HG03139 (cell line): ENCODE measurements around the gene ACTN3.
A peak's percentile ranks its signal among the peaks of the same experiment; 100 is the strongest.
"Not testable (repeated sequence)": the region's sequence is repeated elsewhere in the genome, so short reads cannot be mapped to it uniquely, and the experiment has no call there.

Experiments
- ATAC-seq: cut with Tn5 transposase; IDR thresholded peaks from one replicate; pipeline ENCODE4 v1.9.1; 2021; ENCODE audit not compliant: unreplicated experiment

Gene ACTN3

GRCh38 chr11:66564538-66564937 is 17.8 kb downstream of the ACTN3 start:
- ATAC-seq = no peak

- ATAC-seq = no peak
Measured at GRCh38 chr11:66564984-66565383, 18.3 kb downstream of the ACTN3 start.

GRCh38 chr11:66566221-66566620 is 19.5 kb downstream of the ACTN3 start:
- ATAC-seq = no peak

- no peak for ATAC-seq
Measured at GRCh38 chr11:66567787-66568123, 21.1 kb downstream of the ACTN3 start.

GRCh38 chr11:66568124-66568916 is 21.6 kb downstream of the ACTN3 start, which contains the start of gene CTSF:
Gene CTSF (minus strand): TSS chr11:66568606. CDS start chr11:66568486, 120 bp downstream.
- ATAC-seq = no peak

GRCh38 chr11:66569076-66569475 is 22.4 kb downstream of the ACTN3 start:
- no peak for ATAC-seq

- no peak for ATAC-seq
Measured at GRCh38 chr11:66570079-66570849, 23.6 kb downstream of the ACTN3 start.

- ATAC-seq = no peak
Measured at GRCh38 chr11:66570850-66571180, 24.1 kb downstream of the ACTN3 start.

GRCh38 chr11:66579017-66579606 is 32.4 kb downstream of the ACTN3 start:
- ATAC-seq = no peak

GRCh38 chr11:66580803-66581202 is 34.1 kb downstream of the ACTN3 start:
- no peak for ATAC-seq

- ATAC-seq = no peak
Measured at GRCh38 chr11:66581261-66581660, 34.6 kb downstream of the ACTN3 start.

- ATAC-seq = not testable (repeated sequence)
Measured at GRCh38 chr11:66582565-66583147, 36.0 kb downstream of the ACTN3 start.

GRCh38 chr11:66585447-66585846 is 38.7 kb downstream of the ACTN3 start:
- ATAC-seq = not testable (repeated sequence)

GRCh38 chr11:66586136-66586535 is 39.4 kb downstream of the ACTN3 start:
- no peak for ATAC-seq

- ATAC-seq = not testable (repeated sequence)
Measured at GRCh38 chr11:66589315-66589714, 42.6 kb downstream of the ACTN3 start.

GRCh38 chr11:66589996-66590675 is 43.4 kb downstream of the ACTN3 start:
- ATAC-seq = no peak

- no peak for ATAC-seq
Measured at GRCh38 chr11:66591175-66591574, 44.5 kb downstream of the ACTN3 start.

GRCh38 chr11:66592457-66593302 is 46.0 kb downstream of the ACTN3 start, which contains the start of the genes CCDC87 and CCS:
Gene CCDC87 (minus strand): TSS chr11:66593063. CDS start chr11:66593015, 48 bp downstream.
Gene CCS (plus strand): TSS chr11:66593185. CDS start chr11:66593262, 77 bp downstream.
- peak; percentile 86 for ATAC-seq

GRCh38 chr11:66593303-66593635 is 46.6 kb downstream of the ACTN3 start:
- peak; percentile 5 for ATAC-seq

- ATAC-seq = no peak
Measured at GRCh38 chr11:66593650-66594049, 46.9 kb downstream of the ACTN3 start.
